ENCODE data around the gene CENPS.

DNA sequence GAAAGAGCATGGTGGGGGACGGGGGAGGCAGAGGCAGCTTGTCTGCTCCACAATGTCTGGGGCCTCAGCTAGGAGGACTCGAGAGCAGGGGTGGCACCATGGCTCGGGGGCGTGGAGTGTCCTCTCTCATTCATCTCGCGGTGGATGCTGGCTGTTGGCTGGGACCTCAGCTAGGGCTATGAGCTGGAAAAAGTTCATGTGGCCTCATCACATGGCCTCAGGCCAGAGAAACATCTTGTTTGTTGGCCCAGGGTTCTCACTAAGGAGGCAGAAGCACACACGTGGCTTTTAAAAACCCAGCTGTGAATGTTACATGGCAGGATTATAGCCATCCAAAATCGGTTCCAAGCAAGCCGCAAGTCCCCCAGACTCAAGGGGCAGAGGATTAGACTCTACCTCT is 6.2 kb upstream of the CENPS start:
- TF ChIP-seq, protein P1, sequence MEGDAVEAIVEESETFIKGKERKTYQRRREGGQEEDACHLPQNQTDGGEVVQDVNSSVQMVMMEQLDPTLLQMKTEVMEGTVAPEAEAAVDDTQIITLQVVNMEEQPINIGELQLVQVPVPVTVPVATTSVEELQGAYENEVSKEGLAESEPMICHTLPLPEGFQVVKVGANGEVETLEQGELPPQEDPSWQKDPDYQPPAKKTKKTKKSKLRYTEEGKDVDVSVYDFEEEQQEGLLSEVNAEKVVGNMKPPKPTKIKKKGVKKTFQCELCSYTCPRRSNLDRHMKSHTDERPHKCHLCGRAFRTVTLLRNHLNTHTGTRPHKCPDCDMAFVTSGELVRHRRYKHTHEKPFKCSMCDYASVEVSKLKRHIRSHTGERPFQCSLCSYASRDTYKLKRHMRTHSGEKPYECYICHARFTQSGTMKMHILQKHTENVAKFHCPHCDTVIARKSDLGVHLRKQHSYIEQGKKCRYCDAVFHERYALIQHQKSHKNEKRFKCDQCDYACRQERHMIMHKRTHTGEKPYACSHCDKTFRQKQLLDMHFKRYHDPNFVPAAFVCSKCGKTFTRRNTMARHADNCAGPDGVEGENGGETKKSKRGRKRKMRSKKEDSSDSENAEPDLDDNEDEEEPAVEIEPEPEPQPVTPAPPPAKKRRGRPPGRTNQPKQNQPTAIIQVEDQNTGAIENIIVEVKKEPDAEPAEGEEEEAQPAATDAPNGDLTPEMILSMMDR (IDR thresholded peaks at IDR 0.05; ENCODE audit: low read depth, low read length): no peak
- TF ChIP-seq POLR2A (IDR thresholded peaks at IDR 0.05; ENCODE audit: extremely low read depth, insufficient read length) (no peak), MYC (IDR thresholded peaks at IDR 0.05; ENCODE audit: low read depth, low read length) (no peak)

Data from NB4 (cell line).